ENCODE data around the gene TBC1D22A. TPM values are rescaled to one million over a fixed set of nuclear protein-coding genes. Genes with fewer than 3 reads are reported as not detected.

The TBC1D22A gene
- total RNA-seq, 2 donors from 2014 or later, result 21.0 to 27.9 TPM

GRCh38 chr22:47090591-47091245 is 328.3 kb downstream of the TBC1D22A start:
- no peaks in the 10 kb centered on the region for H3K27me3 ChIP-seq (ENCODE audit: control insufficient read depth, insufficient read depth, low read length, poor library complexity, severe bottlenecking)
- peaks cover 11% of the 10 kb centered on the region for H3K9me3 ChIP-seq (ENCODE audit: control insufficient read depth, low read length)
- no peak overlapping the region for H3K9ac ChIP-seq (ENCODE audit: extremely low read depth, low read length, poor library complexity, severe bottlenecking)
- no peaks in the 10 kb centered on the region for H3K27me3 Mint-ChIP-seq (ENCODE audit: insufficient read depth)
- peaks cover 28% of the 10 kb centered on the region for H3K4me1 Mint-ChIP-seq
- H3K27ac Mint-ChIP-seq, result peak overlapping the region; percentile 16
- no peak overlapping the region for H3K27ac ChIP-seq (ENCODE audit: low read depth, low read length)
- H3K4me3 Mint-ChIP-seq, result peak overlapping the region; percentile 55
- peaks cover 21% of the 10 kb centered on the region for H3K36me3 Mint-ChIP-seq (ENCODE audit: low read depth)
- H3K4me3 ChIP-seq (ENCODE audit: low read length), result peak overlapping the region; percentile 79
- H3K9me3 Mint-ChIP-seq, result peaks cover 32% of the 10 kb centered on the region
- DNase-seq, result peak; percentile 85
- WGBS, 2 experiments (ENCODE audit: insufficient coverage in 1 of 2, insufficient read length in 1 of 2), result 18 to 20% methylated on average over 1 to 29 of the region's 29 CpGs
- no peaks in the 10 kb centered on the region for H3K36me3 ChIP-seq (ENCODE audit: control insufficient read depth, insufficient read depth, low read length)
- no peaks in the 10 kb centered on the region for H3K4me1 ChIP-seq (ENCODE audit: control insufficient read depth, insufficient read depth, low read length)
- no peak for TF ChIP-seq CTCF (conservative IDR thresholded peaks at IDR 0.05)

- Histone ChIP-seq H3K27me3 (ENCODE audit: control insufficient read depth, insufficient read depth, low read length, poor library complexity, severe bottlenecking) (no peaks in the 10 kb centered on the region), H3K9me3 (ENCODE audit: control insufficient read depth, low read length) (peaks cover 11% of the 10 kb centered on the region), H3K4me1 (ENCODE audit: control insufficient read depth, insufficient read depth, low read length) (no peaks in the 10 kb centered on the region), H3K4me3 (ENCODE audit: low read length) (peak overlapping the region; percentile 79), H3K9ac (ENCODE audit: extremely low read depth, low read length, poor library complexity, severe bottlenecking) (no peak overlapping the region), H3K27ac (ENCODE audit: low read depth, low read length) (no peak overlapping the region), H3K36me3 (ENCODE audit: control insufficient read depth, insufficient read depth, low read length) (no peaks in the 10 kb centered on the region)
- DNase-seq, result no peak
- H3K36me3 Mint-ChIP-seq (ENCODE audit: low read depth), result peaks cover 21% of the 10 kb centered on the region
- no peaks in the 10 kb centered on the region for H3K27me3 Mint-ChIP-seq (ENCODE audit: insufficient read depth)
- no peak for TF ChIP-seq CTCF (conservative IDR thresholded peaks at IDR 0.05)
- peak overlapping the region; percentile 55 for H3K4me3 Mint-ChIP-seq
- H3K4me1 Mint-ChIP-seq, result peaks cover 28% of the 10 kb centered on the region
- peaks cover 32% of the 10 kb centered on the region for H3K9me3 Mint-ChIP-seq
- peak overlapping the region; percentile 16 for H3K27ac Mint-ChIP-seq
- WGBS, 2 experiments (ENCODE audit: insufficient coverage in 1 of 2, insufficient read length in 1 of 2), result 31 to 33% methylated on average over 14 to 21 of the region's 21 CpGs
These were observed 328.8 kb downstream of the TBC1D22A start for GRCh38 chr22:47091246-47091651.

GRCh38 chr22:47091921-47092700 is 329.7 kb downstream of the TBC1D22A start:
- H3K27me3 Mint-ChIP-seq (ENCODE audit: insufficient read depth), result no peaks in the 10 kb centered on the region
- peaks cover 36% of the 10 kb centered on the region for H3K9me3 Mint-ChIP-seq
- peaks cover 28% of the 10 kb centered on the region for H3K4me1 Mint-ChIP-seq
- TF ChIP-seq CTCF (conservative IDR thresholded peaks at IDR 0.05), result no peak
- no peak overlapping the region for H3K4me3 Mint-ChIP-seq
- H3K27ac ChIP-seq (ENCODE audit: low read depth, low read length), result no peak overlapping the region
- H3K36me3 Mint-ChIP-seq (ENCODE audit: low read depth), result peaks cover 25% of the 10 kb centered on the region
- peak overlapping the region; percentile 52 for H3K27ac Mint-ChIP-seq
- 95 to 97% methylated on average over 12 to 16 of the region's 16 CpGs for WGBS, 2 experiments (ENCODE audit: insufficient coverage in 1 of 2, insufficient read length in 1 of 2)
- H3K4me1 ChIP-seq (ENCODE audit: control insufficient read depth, insufficient read depth, low read length), result no peaks in the 10 kb centered on the region
- H3K27me3 ChIP-seq (ENCODE audit: control insufficient read depth, insufficient read depth, low read length, poor library complexity, severe bottlenecking), result no peaks in the 10 kb centered on the region
- no peak for DNase-seq
- no peak overlapping the region for H3K9ac ChIP-seq (ENCODE audit: extremely low read depth, low read length, poor library complexity, severe bottlenecking)
- no peaks in the 10 kb centered on the region for H3K36me3 ChIP-seq (ENCODE audit: control insufficient read depth, insufficient read depth, low read length)
- H3K9me3 ChIP-seq (ENCODE audit: control insufficient read depth, low read length), result peaks cover 11% of the 10 kb centered on the region
- peak overlapping the region; percentile 79 for H3K4me3 ChIP-seq (ENCODE audit: low read length)

Data from endodermal cell (in vitro differentiated cells).